ENCODE measurements around the gene SLC1A4. TPM values are rescaled to one million over a fixed set of nuclear protein-coding genes. Genes with fewer than 3 reads are reported as not detected.
A peak's percentile ranks its signal among the peaks of the same experiment; 100 is the strongest.

Gene SLC1A4
- total and polyA plus RNA-seq, 10 of the 15 experiments (the other 5 are each of a cell fraction or from before 2014, with no cell fraction given): 10.8 to 43.2 (median 27.7) TPM

GRCh38 chr2:64945973-64946768 lies 43.0 kb upstream of the SLC1A4 start (continued):
- no peak for TF ChIP-seq ZBTB4 (CRISPR knock-in tag; IDR thresholded peaks at IDR 0.05)
- peak; percentile 80 for TF ChIP-seq BCL3 (IDR thresholded peaks at IDR 0.05; ENCODE audit: borderline replicate concordance, insufficient read depth, low read depth, low read length, poor library complexity, severe bottlenecking)
- peak; percentile 91 for TF ChIP-seq MLLT1 (IDR thresholded peaks at IDR 0.05)
- TF ChIP-seq PML (IDR thresholded peaks at IDR 0.05; ENCODE audit: low read length): no peak
- TF ChIP-seq USF1 (IDR thresholded peaks at IDR 0.05; ENCODE audit: borderline replicate concordance, extremely low read length, insufficient read depth, low read depth, low read length): peak; percentile 96
- no peak for TF ChIP-seq KDM1A (IDR thresholded peaks at IDR 0.05; ENCODE audit: borderline replicate concordance)
- peak; percentile 99 for TF ChIP-seq CBFB (IDR thresholded peaks at IDR 0.05; ENCODE audit: low read depth)
- TF ChIP-seq CEBPZ (IDR thresholded peaks at IDR 0.05; ENCODE audit: low read depth, low read length): no peak
- no peak for TF ChIP-seq E2F4 (IDR thresholded peaks at IDR 0.05; ENCODE audit: low read depth, low read length)
- peak; percentile 88 for TF ChIP-seq ATF3 (IDR thresholded peaks at IDR 0.05; ENCODE audit: borderline replicate concordance, extremely low read depth, low read depth, low read length)
- TF ChIP-seq IRF3 (IDR thresholded peaks at IDR 0.05): no peak
- no peak for TF ChIP-seq SUPT20H (IDR thresholded peaks at IDR 0.05; ENCODE audit: borderline replicate concordance, control insufficient read depth, low read depth, low read length)
- peak; percentile 79; the same call in 1 of the 2 replicates for TF ChIP-seq BCL11A (IDR thresholded peaks at IDR 0.05; ENCODE audit: low read depth, low read length)
- TF ChIP-seq TARDBP (IDR thresholded peaks at IDR 0.05; ENCODE audit: borderline replicate concordance): no peak

Data from GM12878 (cell line).